HepG2 (cell line): ENCODE data around the gene TMEM87B. TPM values are rescaled to one million over a fixed set of nuclear protein-coding genes. Genes with fewer than 3 reads are reported as not detected.

Experiments used
- ATAC-seq: fragments of 200-7000 bp; cut with Tn5 transposase; 3 replicates; pipeline ENCODE4 v1.9.1; 2020; ENCODE audit warnings: mild to moderate bottlenecking, moderate library complexity
- BruUV-seq: library from RNA; stranded (reverse); fragments of 400-500 nt; replicated peaks from 2 replicates; lab custom pipeline; 2021; lab: Mats Ljungman, UMichigan
- CTCF ChIA-PET: fragments of 300-600 bp; formaldehyde crosslinking; extraction: SDS; loops from one replicate; lab custom pipeline; 2021; ENCODE audit warnings: low total read pairs, inconsistent platforms, low intra/inter-chr PET ratio; lab: Yijun Ruan, JAX
- POLR2A ChIA-PET: fragments of 350-600 bp; sonication (Branson Sonifier 250); formaldehyde crosslinking; loops from one replicate; lab custom pipeline; 2020; ENCODE audit warnings: antibody characterized with exemption, inconsistent platforms; lab: Yijun Ruan, JAX
- DNase-seq: peaks from one replicate; pipeline ENCODE4 v3.0.0-alpha.2; 2015; ENCODE audit warnings: low spot score
- FAIRE-seq: peaks from 3 replicates; lab custom pipeline; 2011; peaks lifted over from hg19 to GRCh38; lab: Jason Lieb, UNC
- H2AFZ ChIP-seq: one replicate; pipeline ENCODE4 v1.6.1; 2011; ENCODE audit warnings: low read length, inconsistent platforms
- H3K27ac ChIP-seq: fragments of 300-600 bp; 3 replicates; pipeline ENCODE4 v1.8.0; 2011; ENCODE audit warnings: mixed run types, mild to moderate bottlenecking, mixed read lengths, low read length, inconsistent platforms; ENCODE audit not compliant: insufficient read depth; ENCODE audit errors: extremely low read length
- H3K27me3 ChIP-seq, 2 experiments: fragments of 200-600 bp in 1 of 2; 2 replicates in 1 of 2; 3 replicates in 1 of 2; pipeline versions ENCODE4 v1.6.0 to v1.8.0; 2011; ENCODE audit warnings: low read length in 2 of 2, mild to moderate bottlenecking in 2 of 2, moderate library complexity in 2 of 2, inconsistent platforms in 1 of 2; ENCODE audit not compliant: insufficient read depth in 2 of 2, control insufficient read depth in 1 of 2
- H3K36me3 ChIP-seq, 2 experiments: fragments of 200-600 bp in 1 of 2; replicated peaks in 1 of 2; 2 replicates in 1 of 2; 3 replicates in 1 of 2; pipeline versions ENCODE4 v1.5.1 to v1.8.0; 2011; ENCODE audit warnings: low read length in 2 of 2, inconsistent platforms in 1 of 2; ENCODE audit not compliant: insufficient read depth in 2 of 2, control insufficient read depth in 1 of 2
- H3K4me1 ChIP-seq: 2 replicates; pipeline ENCODE4 v1.5.1; 2012; ENCODE audit warnings: low read length, inconsistent platforms; ENCODE audit not compliant: insufficient read depth
- H3K4me2 ChIP-seq: 2 replicates; pipeline ENCODE4 v1.6.0; 2011; ENCODE audit warnings: low read depth, low read length, inconsistent platforms
- H3K4me3 ChIP-seq, 3 experiments: fragments of 200-600 bp in 1 of 3; sonication (generic), shearing (Covaris generic) in 1 of 3; replicated peaks in 1 of 3; 2 replicates each; pipeline ENCODE4 v1.5.1; 2011 to 2016; ENCODE audit warnings: low read length in 3 of 3, inconsistent platforms in 2 of 3, low read depth in 2 of 3, mild to moderate bottlenecking in 2 of 3, control low read depth in 1 of 3, mixed read lengths in 1 of 3; ENCODE audit not compliant: insufficient read depth in 1 of 3
- H3K79me2 ChIP-seq: one replicate; pipeline ENCODE4 v1.6.1; 2011; ENCODE audit warnings: low read length, inconsistent platforms; ENCODE audit not compliant: insufficient read depth
- H3K9ac ChIP-seq: 2 replicates; pipeline ENCODE4 v1.6.0; 2011; ENCODE audit warnings: mild to moderate bottlenecking, low read depth, low read length, inconsistent platforms; ENCODE audit not compliant: insufficient read depth
- H3K9me3 ChIP-seq: 2 replicates; pipeline ENCODE4 v1.5.1; 2012; ENCODE audit warnings: mild to moderate bottlenecking, low read length
- H4K20me1 ChIP-seq: 2 replicates; pipeline ENCODE4 v1.6.0; 2011; ENCODE audit warnings: inconsistent platforms, mild to moderate bottlenecking, low read length, moderate library complexity; ENCODE audit not compliant: insufficient read depth
- CERS6 ChIP-seq: sonication (generic); formaldehyde crosslinking; IDR thresholded peaks from 2 replicates; pipeline ENCODE4 v1.5.0; 2020; ENCODE audit warnings: missing genetic modification reagents
- DPF2 ChIP-seq: sonication (generic); formaldehyde crosslinking; IDR thresholded peaks from 2 replicates; pipeline ENCODE4 v1.4.0; 2020; ENCODE audit warnings: mild to moderate bottlenecking, low read depth, missing genetic modification reagents, borderline replicate concordance
- HNRNPK ChIP-seq: fragments of 200-400 bp; formaldehyde crosslinking; IDR thresholded peaks from 2 replicates; pipeline ENCODE4 v1.6.1; 2018; ENCODE audit warnings: low read length, low read depth, moderate library complexity, mild to moderate bottlenecking; ENCODE audit not compliant: poor library complexity, severe bottlenecking
- JUND ChIP-seq: sonication (generic); formaldehyde crosslinking; IDR thresholded peaks from 2 replicates; pipeline ENCODE4 v1.8.0; 2022; ENCODE audit warnings: mild to moderate bottlenecking, missing genetic modification reagents
- KDM3A ChIP-seq: IDR thresholded peaks from 2 replicates; pipeline ENCODE4 v1.6.1; 2018; ENCODE audit warnings: low read depth, missing compliant biosample characterization
- PLRG1 ChIP-seq: fragments of 450-650 bp; conservative IDR thresholded peaks from 2 replicates; pipeline ENCODE4 v1.6.1; 2016
- WGBS: methylation state at CpG from one replicate; pipeline ENCODE4 v1.1.6; 2017; ENCODE audit warnings: low lambda C conversion rate; 5-methylcytosine and 5-hydroxymethylcytosine counted together
- in situ Hi-C: cut with HindIII; loops from 2 replicates; pipeline ENCODE4 v1.10.0; 2017; ENCODE audit warnings: low pct_unique_long_range_greater_than_20kb; ENCODE audit not compliant: extremely low pct_ligation_motif_present
- intact Hi-C: fragments of 100-400 bp; cut with micrococcal nuclease; formaldehyde crosslinking; loops from one replicate; pipeline ENCODE4 v1.10.0; 2022; ENCODE audit not compliant: unreplicated experiment
- polyA plus RNA-seq, 8 experiments: library from polyadenylated mRNA; depleted of rRNA in 3 of 8; stranded (reverse) in 7 of 8; unstranded in 1 of 8; fragments of >200 nt; fragmentation: Illumina TruSeq in 4 of 8; extraction: Trizol in 4 of 8; gene quantifications; 2 replicates each; pipeline versions ENCODE4 v1.2.1 to v1.2.3, GENCODE V29; 2011 to 2016; ENCODE audit warnings: low read depth in 4 of 8, missing spikeins in 1 of 8, mixed read lengths in 1 of 8; ENCODE audit not compliant: insufficient read depth in 1 of 8
- total RNA-seq, 5 experiments: library from RNA; depleted of rRNA; stranded (reverse); fragments of >200 nt; fragmentation: Illumina TruSeq; extraction: Trizol; gene quantifications; 2 replicates each; pipeline ENCODE4 v1.2.3, GENCODE V29; 2016; ENCODE audit warnings: low read depth in 1 of 5

Gene TMEM87B
- total and polyA plus RNA-seq, 2 of the 13 experiments (the other 11 are each of a cell fraction or from before 2014, with no cell fraction given) = 15.1 to 16.2 TPM

- CTCF ChIA-PET = no interaction called here
- Histone ChIP-seq H3K27ac (no peak overlapping the region), H3K9me3 (no peaks in the 10 kb centered on the region), H3K4me3 (no peak overlapping the region), H3K4me2 (no peak overlapping the region), H3K79me2 (no peaks in the 10 kb centered on the region), H3K4me1 (peaks cover 11% of the 10 kb centered on the region), H2AFZ (no peak overlapping the region), H4K20me1 (no peaks in the 10 kb centered on the region), H3K27me3 (no peaks in the 10 kb centered on the region; a peak in 1 of 5 replicates), H3K9ac (no peak overlapping the region), H3K36me3 (no peaks in the 10 kb centered on the region)
- in situ Hi-C loops = no loop called here
- TF ChIP-seq CERS6 (CRISPR knock-in tag) (no peak), PLRG1 (no peak), JUND (CRISPR knock-in tag) (no peak), HNRNPK (peak; percentile 44), DPF2 (CRISPR knock-in tag) (no peak), KDM3A (CRISPR knock-in tag) (no peak)
- no peak for FAIRE-seq
- no peak for DNase-seq
- no TSS peak for BruUV-seq
- WGBS = 89% methylated on average over 31 of the region's 31 CpGs
- no peak for ATAC-seq
- intact Hi-C loops = no loop called here
- POLR2A ChIA-PET = no interaction called here
Measured at GRCh38 chr2:112159454-112159921, 104.4 kb downstream of the TMEM87B start.
